Heart left ventricle (tissue), 16 donors: ENCODE measurements around the gene AOC2. TPM values are rescaled to one million over a fixed set of nuclear protein-coding genes. Genes with fewer than 3 reads are reported as not detected.

ENCODE experiments used
- ATAC-seq, 4 donors: fragments of 200-7000 bp; cut with Tn5 transposase; one replicate each; pipeline ENCODE4 v1.9.1; 2020 to 2022; ENCODE audit warnings: moderate library complexity in 4 of 4, mild to moderate bottlenecking in 3 of 4, moderate number of reproducible peaks in 1 of 4
- DNase-seq, 5 donors: peaks; one replicate each; pipeline ENCODE4 v3.0.0-alpha.2; 2020
- H3K27ac ChIP-seq, 12 donors: fragments of 200-600 bp; sonication (generic) in 4 of 12; one replicate each; pipeline versions ENCODE4 v1.5.0 to v1.8.0; 2016 to 2022; ENCODE audit warnings: mild to moderate bottlenecking in 2 of 12
- H3K27me3 ChIP-seq, 9 donors: fragments of 200-600 bp; sonication (generic) in 2 of 9; one replicate each; pipeline versions ENCODE4 v1.5.1 to v1.8.0; 2016 to 2022; ENCODE audit warnings: mild to moderate bottlenecking in 3 of 9
- H3K36me3 ChIP-seq, 9 donors: fragments of 200-600 bp; sonication (generic) in 2 of 9; one replicate each; pipeline versions ENCODE4 v1.5.0 to v1.8.0; 2018 to 2022; ENCODE audit warnings: mild to moderate bottlenecking in 2 of 9
- H3K4me1 ChIP-seq, 12 donors: fragments of 200-600 bp; sonication (generic) in 4 of 12; one replicate each; pipeline versions ENCODE4 v1.5.0 to v1.8.0; 2016 to 2022; ENCODE audit warnings: mild to moderate bottlenecking in 3 of 12
- H3K4me3 ChIP-seq, 12 donors: fragments of 200-600 bp; sonication (generic) in 4 of 12; one replicate each; pipeline versions ENCODE4 v1.5.0 to v1.8.0; 2017 to 2022; ENCODE audit warnings: mild to moderate bottlenecking in 9 of 12, moderate library complexity in 4 of 12
- H3K9me3 ChIP-seq, 12 donors: fragments of 200-600 bp; sonication (generic) in 4 of 12; one replicate each; pipeline versions ENCODE4 v1.5.0 to v1.8.0; 2016 to 2022; ENCODE audit warnings: mild to moderate bottlenecking in 1 of 12
- POLR2A ChIP-seq, 2 donors: fragments of 450-650 bp; IDR thresholded peaks; one replicate each; pipeline ENCODE4 v1.6.1; 2017; ENCODE audit warnings: antibody characterized with exemption in 2 of 2, mild to moderate bottlenecking in 2 of 2, moderate library complexity in 2 of 2
- WGBS, 4 donors: extraction: QIAGEN DNeasy Blood & Tissue Kit in 2 of 4; methylation state at CpG; one replicate each; pipeline versions ENCODE4 v1.1.5 to v1.1.7; 2013 to 2018; 5-methylcytosine and 5-hydroxymethylcytosine counted together
- intact Hi-C, 10 donors: fragments of 100-400 bp; cut with DNase I; formaldehyde crosslinking; loops; one replicate each; pipeline versions ENCODE4 v1.11.1 to v1.14.2; 2022
- polyA plus RNA-seq, 2 donors: library from polyadenylated mRNA; stranded (reverse); fragments of 200-250 nt; gene quantifications; one replicate each; pipeline ENCODE4 v1.2.3, GENCODE V29; 2013
- total RNA-seq, 9 donors: library from RNA; depleted of rRNA in 2 of 9; stranded (reverse); fragments of >200 nt in 2 of 9; fragmentation: NEBNext Ultra II Directional in 3 of 9; extraction: Animal tissue kit (Norgen Biotek cat#: 25700) in 3 of 9; gene quantifications; one replicate each; pipeline versions ENCODE4 v1.1.0 to v1.2.4, GENCODE V29; 2016 to 2023
- TF ChIP-seq, protein P1 (sequence below), 12 donors: fragments of 200-600 bp; sonication (generic) in 4 of 12; IDR thresholded peaks; one replicate each; pipeline versions ENCODE4 v1.5.0 to v1.8.0; 2018 to 2022; ENCODE audit warnings: antibody characterized with exemption in 12 of 12, mild to moderate bottlenecking in 5 of 12
- donor health status: ischemic (EF 13 %, LVEDD 7.1; RV severe dilation, severe dysfunction).
- donor health status: healthy with polysubstance abuse.
- donor health status: DM: no; HTN: yes; CAD: no.
- donor health status: DM: no; HTN: no; CAD: no.
- donor health status: ischemic (EF 25% LVEDD 6.9; RV normal size, moderate dysfunction).
- donor health status: ischemic (EF 25% LVEDD 5.7; RV mildly dilated, moderate dysfunction).
- donor health status: healthy.
- donor health status: DM: yes; HTN: yes; CAD: no.
- donor health status: ischemic (EF 35%, LVEDD 5.7; RV mildly dilated, moderate dysfunction).
- donor health status: nonischemic (EF 11% LVEDD 7.7; RV severe dilation, severe dysfunction).
- donor health status: DM: yes; HTN: yes; CAD: no.
- donor health status: PGD.
- donor health status: ischemic (EF 29% LVEDD 5.4; RV normal size, mild dysfunction).
- donor health status: nonischemic (EF 23%, LVEDD 6.1; RV moderate dilation, normal function).

The AOC2 gene
- total and polyA plus RNA-seq, 11 donors: 0.21 to 0.88 (median 0.44) TPM

DNA sequence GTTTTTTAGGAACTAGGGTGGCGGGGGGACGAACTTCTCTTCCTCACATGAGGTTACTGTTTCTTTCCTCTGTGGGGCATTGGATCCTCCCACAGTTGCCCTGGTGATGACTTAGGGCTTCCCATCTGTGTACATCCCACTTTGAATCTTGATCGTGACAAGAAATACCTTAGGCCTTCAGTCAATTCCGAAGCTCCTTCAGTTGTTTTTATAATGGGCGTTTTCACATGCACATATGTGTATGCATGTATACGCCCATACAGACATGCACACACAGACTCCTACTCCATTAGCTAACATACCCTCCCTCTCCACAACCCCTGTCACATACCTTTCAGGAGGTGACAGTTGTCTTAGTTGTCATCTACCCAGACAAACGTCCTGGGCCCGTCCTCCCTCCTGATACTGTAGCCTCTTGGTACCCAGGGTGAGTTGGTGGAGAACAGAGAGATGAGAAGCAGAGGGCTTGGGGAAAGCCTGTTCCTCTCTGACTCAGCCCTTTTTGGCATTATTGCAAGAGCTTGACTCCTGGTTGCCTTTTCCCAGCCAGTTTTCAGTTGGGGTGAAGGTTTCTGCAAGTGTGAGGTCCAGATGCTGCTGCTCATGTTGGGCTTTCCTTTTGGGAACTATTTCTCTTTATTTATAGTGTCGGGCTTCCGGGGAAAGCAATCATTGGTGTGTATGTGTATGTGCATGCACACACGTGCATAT lies 2.2 kb upstream of the AOC2 start:
- DNase-seq (no peak), ATAC-seq (no peak)
- peaks cover 0 to 14% (median 1%) of the 10 kb centered on the region in 12 donors for H3K4me1 ChIP-seq
- intact Hi-C loops: loop anchor here in 9 of 10 donors (2.0 to 5.0 kb wide), 3 partner anchors 87 to 95 kb away; no protein-coding TSS in a partner anchor
- peaks cover 2 to 87% (median 83%) of the 10 kb centered on the region in 9 donors for H3K36me3 ChIP-seq
- no peak overlapping the region for H3K27ac ChIP-seq
- H3K27me3 ChIP-seq: no peaks in the 10 kb centered on the region
- no peaks in the 10 kb centered on the region for H3K9me3 ChIP-seq
- 71 to 76% (median 74%) methylated on average over 11 of the region's 11 CpGs for WGBS, 4 donors
- H3K4me3 ChIP-seq: no peak overlapping the region
- TF ChIP-seq, protein P1, sequence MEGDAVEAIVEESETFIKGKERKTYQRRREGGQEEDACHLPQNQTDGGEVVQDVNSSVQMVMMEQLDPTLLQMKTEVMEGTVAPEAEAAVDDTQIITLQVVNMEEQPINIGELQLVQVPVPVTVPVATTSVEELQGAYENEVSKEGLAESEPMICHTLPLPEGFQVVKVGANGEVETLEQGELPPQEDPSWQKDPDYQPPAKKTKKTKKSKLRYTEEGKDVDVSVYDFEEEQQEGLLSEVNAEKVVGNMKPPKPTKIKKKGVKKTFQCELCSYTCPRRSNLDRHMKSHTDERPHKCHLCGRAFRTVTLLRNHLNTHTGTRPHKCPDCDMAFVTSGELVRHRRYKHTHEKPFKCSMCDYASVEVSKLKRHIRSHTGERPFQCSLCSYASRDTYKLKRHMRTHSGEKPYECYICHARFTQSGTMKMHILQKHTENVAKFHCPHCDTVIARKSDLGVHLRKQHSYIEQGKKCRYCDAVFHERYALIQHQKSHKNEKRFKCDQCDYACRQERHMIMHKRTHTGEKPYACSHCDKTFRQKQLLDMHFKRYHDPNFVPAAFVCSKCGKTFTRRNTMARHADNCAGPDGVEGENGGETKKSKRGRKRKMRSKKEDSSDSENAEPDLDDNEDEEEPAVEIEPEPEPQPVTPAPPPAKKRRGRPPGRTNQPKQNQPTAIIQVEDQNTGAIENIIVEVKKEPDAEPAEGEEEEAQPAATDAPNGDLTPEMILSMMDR (IDR thresholded peaks at IDR 0.05): no peak
- TF ChIP-seq POLR2A (IDR thresholded peaks at IDR 0.05): no peak

DNA sequence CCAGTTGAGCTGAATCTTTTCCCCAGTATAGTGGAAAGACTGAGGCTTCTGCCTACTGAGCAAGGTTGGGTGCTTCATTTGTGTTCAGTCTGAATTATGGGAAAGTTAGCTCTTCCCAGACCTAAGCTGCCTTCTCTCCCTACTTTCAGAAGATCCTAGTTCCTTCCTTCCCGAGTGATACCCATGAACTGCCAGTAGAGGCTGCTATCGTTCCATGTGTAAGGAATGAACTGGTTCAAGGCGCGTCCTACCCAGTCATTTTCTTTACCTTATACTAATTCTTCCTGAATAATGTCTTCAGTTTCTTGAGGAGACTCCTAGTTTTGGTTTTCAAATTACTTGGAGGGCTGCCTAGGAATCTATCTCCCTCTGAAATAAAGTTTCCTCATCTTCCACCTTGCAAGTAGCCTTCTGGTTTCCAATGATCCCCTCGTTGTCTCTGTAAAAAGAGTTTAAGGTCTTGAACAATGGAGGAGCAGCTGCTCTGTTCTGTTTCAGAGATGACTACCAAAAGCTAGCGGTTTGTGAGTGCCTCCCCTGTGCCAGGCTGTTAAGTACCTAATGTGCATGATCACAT lies 934 bp upstream of the AOC2 start:
- H3K9me3 ChIP-seq: no peaks in the 10 kb centered on the region
- no peak overlapping the region for H3K4me3 ChIP-seq
- H3K27me3 ChIP-seq: no peaks in the 10 kb centered on the region
- peaks cover 0 to 14% (median 1%) of the 10 kb centered on the region in 12 donors for H3K4me1 ChIP-seq
- intact Hi-C loops: loop anchor here in 9 of 10 donors (1.0 to 5.0 kb wide), 4 partner anchors 85 to 94 kb away; no protein-coding TSS in a partner anchor
- peak in 2 of 5 donors; percentile 37 to 38 for DNase-seq
- no peak for TF ChIP-seq POLR2A (IDR thresholded peaks at IDR 0.05)
- TF ChIP-seq, protein P1 (IDR thresholded peaks at IDR 0.05): peak; percentile 80 to 99 (median 92)
- peak overlapping the region in 1 of 12 donors; percentile 35 for H3K27ac ChIP-seq
- WGBS, 4 donors: 31 to 41% (median 34%) methylated on average over 6 of the region's 6 CpGs
- H3K36me3 ChIP-seq: peaks cover under 1 to 74% (median 70%) of the 10 kb centered on the region in 9 donors
- ATAC-seq: peak; percentile 62 to 81 (median 72)

DNA sequence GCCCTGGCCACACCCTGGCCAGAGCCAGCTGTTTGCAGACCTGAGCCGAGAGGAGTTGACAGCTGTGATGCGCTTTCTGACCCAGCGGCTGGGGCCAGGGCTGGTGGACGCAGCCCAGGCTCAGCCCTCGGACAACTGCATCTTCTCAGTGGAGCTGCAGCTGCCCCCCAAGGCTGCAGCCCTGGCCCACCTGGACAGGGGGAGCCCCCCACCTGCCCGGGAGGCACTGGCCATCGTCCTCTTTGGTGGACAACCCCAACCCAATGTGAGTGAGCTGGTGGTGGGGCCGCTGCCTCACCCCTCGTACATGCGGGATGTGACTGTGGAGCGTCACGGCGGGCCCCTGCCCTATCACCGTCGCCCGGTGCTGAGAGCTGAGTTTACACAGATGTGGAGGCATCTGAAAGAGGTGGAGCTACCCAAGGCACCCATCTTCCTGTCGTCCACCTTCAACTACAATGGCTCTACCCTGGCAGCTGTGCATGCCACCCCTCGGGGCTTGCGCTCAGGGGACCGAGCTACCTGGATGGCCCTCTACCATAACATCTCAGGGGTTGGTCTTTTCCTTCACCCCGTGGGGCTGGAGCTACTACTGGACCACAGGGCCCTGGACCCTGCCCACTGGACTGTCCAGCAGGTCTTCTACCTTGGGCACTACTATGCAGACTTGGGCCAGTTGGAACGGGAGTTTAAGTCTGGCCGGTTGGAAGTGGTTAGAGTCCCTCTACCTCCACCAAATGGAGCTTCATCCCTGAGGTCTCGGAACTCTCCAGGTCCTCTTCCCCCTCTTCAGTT lies 578 bp downstream of the AOC2 start:
- Histone ChIP-seq H3K4me3 (no peak overlapping the region), H3K27me3 (no peaks in the 10 kb centered on the region), H3K4me1 (peaks cover 0 to 20% (median 5%) of the 10 kb centered on the region in 12 donors), H3K27ac (no peak overlapping the region), H3K9me3 (no peaks in the 10 kb centered on the region), H3K36me3 (peaks cover 0 to 59% (median 55%) of the 10 kb centered on the region in 9 donors)
- DNase-seq (no peak), ATAC-seq (peak in 1 of 4 donors; percentile 6)
- intact Hi-C loops: loop anchor here in 5 of 10 donors (2.0 to 5.0 kb wide), 4 partner anchors 47 to 92 kb away; no protein-coding TSS in a partner anchor
- 89 to 94% (median 90%) methylated on average over 13 to 24 of the region's 24 CpGs for WGBS, 4 donors
- no peak for TF ChIP-seq POLR2A (IDR thresholded peaks at IDR 0.05)
- TF ChIP-seq, protein P1 (IDR thresholded peaks at IDR 0.05): no peak
